B cell (primary cell): ENCODE results near the gene CELF2. TPM values are rescaled to one million over a fixed set of nuclear protein-coding genes. Genes with fewer than 3 reads are reported as not detected.
A peak's percentile ranks its signal among the peaks of the same experiment; 100 is the strongest.

ENCODE experiments used
- ATAC-seq: fragments of 200-7000 bp; cut with Tn5 transposase; one replicate; pipeline ENCODE4 v1.10.0; 2021; ENCODE audit warnings: low read depth, mild to moderate bottlenecking, moderate number of reproducible peaks, moderate library complexity
- CTCF ChIA-PET: fragments of 350-600 bp; sonication (Branson Sonifier 250); formaldehyde crosslinking; loops from one replicate; lab custom pipeline; 2021; ENCODE audit warnings: antibody characterized with exemption, inconsistent platforms; lab: Charles Lee
- POLR2A ChIA-PET: fragments of 350-600 bp; sonication (Branson Sonifier 250); formaldehyde crosslinking; loops from one replicate; lab custom pipeline; 2021; ENCODE audit warnings: antibody characterized with exemption; lab: Charles Lee
- DNase-seq: peaks from one replicate; pipeline ENCODE4 v3.0.0; 2013
- H2AFZ ChIP-seq: 2 replicates; pipeline ENCODE4 v1.6.1; 2012; ENCODE audit warnings: mild to moderate bottlenecking, low read depth, low read length; ENCODE audit not compliant: insufficient read depth, poor library complexity, severe bottlenecking
- H3K27ac ChIP-seq, 2 donors: 1 replicate in 1 of 2; 2 replicates in 1 of 2; pipeline ENCODE4 v1.5.1; 2012 to 2013; ENCODE audit warnings: low read length in 2 of 2, mild to moderate bottlenecking in 2 of 2, moderate library complexity in 1 of 2
- H3K27me3 ChIP-seq, 4 experiments: fragments of 200-600 bp in 1 of 4; sonication (generic) in 1 of 4; replicated peaks in 1 of 4; 1 replicate in 2 of 4; 2 replicates in 2 of 4; pipeline versions ENCODE4 v1.6.1 to v1.7.0; 2013 to 2016; ENCODE audit warnings: low read length in 3 of 4, mild to moderate bottlenecking in 2 of 4, mixed read lengths in 1 of 4, moderate library complexity in 1 of 4; ENCODE audit not compliant: insufficient read depth in 4 of 4, control insufficient read depth in 3 of 4; ENCODE audit errors: control extremely low read depth in 1 of 4
- H3K36me3 ChIP-seq, 2 experiments: replicated peaks in 1 of 2; 1 replicate in 1 of 2; 2 replicates in 1 of 2; pipeline versions ENCODE4 v1.6.1 to v1.7.1; 2013; ENCODE audit warnings: low read length in 1 of 2; ENCODE audit not compliant: insufficient read depth in 2 of 2, control insufficient read depth in 1 of 2; ENCODE audit errors: control extremely low read depth in 1 of 2, extremely low read depth in 1 of 2
- H3K4me1 ChIP-seq, 2 donors: fragments of 200-600 bp in 1 of 2; sonication (generic) in 1 of 2; 1 replicate in 1 of 2; 2 replicates in 1 of 2; pipeline versions ENCODE4 v1.5.1 to v1.6.1; 2013 to 2017; ENCODE audit warnings: low read length in 2 of 2; ENCODE audit not compliant: control insufficient read depth in 2 of 2, insufficient read depth in 2 of 2
- H3K4me2 ChIP-seq: replicated peaks from 2 replicates; pipeline ENCODE3; 2012; ENCODE audit warnings: mild to moderate bottlenecking, low read depth, low read length; ENCODE audit not compliant: poor library complexity, severe bottlenecking
- H3K4me3 ChIP-seq, 5 experiments: fragments of 200-600 bp in 1 of 5; sonication (generic) in 1 of 5; 1 replicate in 3 of 5; 2 replicates in 2 of 5; pipeline versions ENCODE4 v1.5.1 to v1.7.0; 2011 to 2016; ENCODE audit warnings: low read length in 4 of 5, mild to moderate bottlenecking in 4 of 5, low read depth in 2 of 5, control low read depth in 1 of 5, moderate library complexity in 1 of 5; ENCODE audit not compliant: insufficient read depth in 1 of 5; ENCODE audit errors: control extremely low read depth in 1 of 5, extremely low read depth in 1 of 5
- H3K79me2 ChIP-seq: fragments of 200-600 bp; sonication (generic); one replicate; pipeline ENCODE4 v1.6.0; 2016; ENCODE audit warnings: low read length; ENCODE audit not compliant: control insufficient read depth, insufficient read depth
- H3K9ac ChIP-seq: fragments of 200-600 bp; sonication (generic); 2 replicates; pipeline ENCODE4 v1.6.1; 2017; ENCODE audit warnings: mild to moderate bottlenecking, low read length, moderate library complexity
- H3K9me3 ChIP-seq, 3 donors: one replicate each; pipeline versions ENCODE4 v1.6.1 to v1.7.1; 2013; ENCODE audit warnings: low read length in 2 of 3; ENCODE audit not compliant: control insufficient read depth in 2 of 3, insufficient read depth in 1 of 3; ENCODE audit errors: control extremely low read depth in 1 of 3
- H4K20me1 ChIP-seq: 2 replicates; pipeline ENCODE4 v1.6.0; 2012; ENCODE audit warnings: mild to moderate bottlenecking, low read length; ENCODE audit not compliant: insufficient read depth, control insufficient read depth, poor library complexity, severe bottlenecking
- H3K27ac Mint-ChIP-seq: one replicate; pipeline ENCODE4 v1.8.0; 2021; ENCODE audit warnings: mixed read lengths
- H3K27me3 Mint-ChIP-seq: one replicate; pipeline ENCODE4 v1.8.0; 2021; ENCODE audit warnings: mixed read lengths
- H3K4me1 Mint-ChIP-seq: one replicate; pipeline ENCODE4 v1.8.0; 2021; ENCODE audit warnings: mixed read lengths
- H3K4me3 Mint-ChIP-seq: one replicate; pipeline ENCODE4 v1.8.0; 2021; ENCODE audit warnings: mixed read lengths
- H3K9me3 Mint-ChIP-seq: one replicate; pipeline ENCODE4 v1.8.0; 2022; ENCODE audit warnings: mixed read lengths; ENCODE audit not compliant: insufficient read depth
- EZH2 ChIP-seq: IDR thresholded peaks from 2 replicates; pipeline ENCODE4 v1.6.1; 2012; ENCODE audit warnings: borderline replicate concordance, low read depth, mild to moderate bottlenecking, moderate library complexity, low read length; ENCODE audit not compliant: insufficient read depth, poor library complexity, severe bottlenecking
- WGBS: methylation state at CpG from one replicate; pipeline ENCODE4 v1.1.5; 2013; ENCODE audit warnings: missing lambda C conversion rate; ENCODE audit not compliant: insufficient coverage; 5-methylcytosine and 5-hydroxymethylcytosine counted together
- intact Hi-C: fragments of 100-400 bp; cut with micrococcal nuclease; formaldehyde crosslinking; loops from one replicate; pipeline ENCODE4 v1.10.0; 2022
- polyA plus RNA-seq: library from polyadenylated mRNA; depleted of rRNA; stranded (reverse); fragments of >200 nt; gene quantifications from 2 replicates; pipeline ENCODE4 v1.2.3, GENCODE V29; 2012
- total RNA-seq, 2 donors: library from RNA; stranded (reverse); fragments of 120-200 nt in 1 of 2; gene quantifications; 1 replicate in 1 of 2; 2 replicates in 1 of 2; pipeline versions ENCODE4 v1.2.3 to v1.2.4, GENCODE V29; 2013 to 2022
- TF ChIP-seq, protein P1 (sequence below): fragments of 200-600 bp; IDR thresholded peaks from one replicate; pipeline ENCODE4 v1.8.0; 2022; ENCODE audit warnings: antibody characterized with exemption, mild to moderate bottlenecking

The CELF2 gene
- total and polyA plus RNA-seq, 2 donors (not counting 1 experiment from before 2014, with no cell fraction given) = 59.5 to 112 TPM

DNA sequence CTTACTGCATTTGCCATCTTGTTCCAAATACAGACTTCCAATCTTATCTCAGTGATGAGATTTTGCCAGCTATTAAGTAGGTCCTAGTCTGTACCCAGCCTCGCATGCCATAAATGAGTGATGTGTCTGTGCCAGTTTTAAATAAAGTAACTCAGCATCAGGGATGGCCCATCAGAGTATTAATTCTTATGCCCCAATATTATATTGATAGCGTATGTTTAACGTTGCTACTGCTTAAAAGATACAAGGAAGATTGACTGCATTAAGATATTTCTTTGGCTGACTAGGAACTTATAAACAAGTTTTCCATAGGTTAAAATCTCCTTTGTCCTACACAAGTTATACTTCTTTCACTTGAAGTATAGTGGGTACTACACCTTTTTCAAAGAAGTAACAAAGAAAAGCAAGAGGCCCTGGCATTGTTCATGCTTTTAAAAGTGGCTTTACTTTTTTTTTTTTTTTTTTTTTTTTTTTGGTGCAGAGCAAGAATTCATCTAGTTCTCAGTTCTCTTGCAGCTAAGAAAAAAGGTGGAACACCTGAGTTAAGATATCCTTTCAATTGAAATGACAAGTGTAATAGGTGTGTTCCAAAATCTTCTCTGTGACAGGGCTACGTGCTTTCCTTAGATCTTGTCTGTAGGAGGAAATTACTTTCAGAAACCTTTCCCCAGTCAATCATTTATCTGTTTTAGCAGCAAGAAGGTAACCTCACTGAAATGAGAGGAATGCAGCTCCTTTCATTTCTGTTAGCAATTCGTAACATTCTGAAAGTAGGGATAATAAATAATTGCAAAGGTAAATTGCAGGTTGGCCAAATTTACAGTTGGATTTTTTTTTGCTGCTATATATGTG, 245.0 kb downstream of the CELF2 start:
- Histone ChIP-seq H3K27ac (peak overlapping the region in 1 of 2 donors; percentile 67), H3K36me3 (peaks cover 1 to 72% of the 10 kb centered on the region in 2 experiments), H3K4me1 (peaks cover 56 to 64% of the 10 kb centered on the region in 2 donors), H3K79me2 (peaks cover 80% of the 10 kb centered on the region), H2AFZ (no peak overlapping the region), H3K9ac (no peak overlapping the region), H3K4me2 (peak overlapping the region; percentile 10), H4K20me1 (peaks cover 37% of the 10 kb centered on the region), H3K4me3 (no peak overlapping the region), H3K9me3 (no peaks in the 10 kb centered on the region), H3K27me3 (no peaks in the 10 kb centered on the region)
- peaks cover 85% of the 10 kb centered on the region for H3K4me1 Mint-ChIP-seq
- H3K27ac Mint-ChIP-seq = peak overlapping the region; percentile 77
- no peak for TF ChIP-seq EZH2
- TF ChIP-seq, protein P1, sequence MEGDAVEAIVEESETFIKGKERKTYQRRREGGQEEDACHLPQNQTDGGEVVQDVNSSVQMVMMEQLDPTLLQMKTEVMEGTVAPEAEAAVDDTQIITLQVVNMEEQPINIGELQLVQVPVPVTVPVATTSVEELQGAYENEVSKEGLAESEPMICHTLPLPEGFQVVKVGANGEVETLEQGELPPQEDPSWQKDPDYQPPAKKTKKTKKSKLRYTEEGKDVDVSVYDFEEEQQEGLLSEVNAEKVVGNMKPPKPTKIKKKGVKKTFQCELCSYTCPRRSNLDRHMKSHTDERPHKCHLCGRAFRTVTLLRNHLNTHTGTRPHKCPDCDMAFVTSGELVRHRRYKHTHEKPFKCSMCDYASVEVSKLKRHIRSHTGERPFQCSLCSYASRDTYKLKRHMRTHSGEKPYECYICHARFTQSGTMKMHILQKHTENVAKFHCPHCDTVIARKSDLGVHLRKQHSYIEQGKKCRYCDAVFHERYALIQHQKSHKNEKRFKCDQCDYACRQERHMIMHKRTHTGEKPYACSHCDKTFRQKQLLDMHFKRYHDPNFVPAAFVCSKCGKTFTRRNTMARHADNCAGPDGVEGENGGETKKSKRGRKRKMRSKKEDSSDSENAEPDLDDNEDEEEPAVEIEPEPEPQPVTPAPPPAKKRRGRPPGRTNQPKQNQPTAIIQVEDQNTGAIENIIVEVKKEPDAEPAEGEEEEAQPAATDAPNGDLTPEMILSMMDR = no peak
- no peak for DNase-seq
- WGBS = no CpG with 5 or more reads among the region's 5 CpGs
- H3K4me3 Mint-ChIP-seq = no peak overlapping the region
- POLR2A ChIA-PET = no interaction called here
- ATAC-seq = no peak
- no peaks in the 10 kb centered on the region for H3K27me3 Mint-ChIP-seq
- intact Hi-C loops = loop anchor here (5.0 to 10.0 kb wide), 2 partner anchors 35 to 248 kb away; partner anchors contain the start of gene CELF2
- CTCF ChIA-PET = interaction anchor here (1.5 to 9.4 kb wide), 3 partner anchors 8 to 150 kb away, joined by 3 to 48 read pairs (median 9); no protein-coding TSS in a partner anchor
- no peaks in the 10 kb centered on the region for H3K9me3 Mint-ChIP-seq

DNA sequence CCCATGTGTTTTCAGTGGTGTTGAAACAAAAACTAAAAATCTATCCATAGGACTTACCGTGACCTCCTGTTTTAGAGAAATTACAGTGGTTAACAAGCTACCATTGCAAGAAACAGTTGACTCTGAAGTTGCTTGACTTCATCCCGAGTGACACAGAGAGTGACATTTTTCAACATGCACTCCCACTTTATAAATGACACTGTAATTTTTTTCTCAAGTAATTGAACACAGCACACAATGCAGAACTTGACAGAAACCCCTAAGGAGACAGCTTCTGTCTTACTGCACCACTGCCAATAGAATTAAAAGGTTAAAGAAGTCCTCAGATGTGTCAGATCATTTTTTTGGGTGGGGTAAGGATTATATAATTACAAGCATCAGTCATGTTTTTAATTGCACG, 246.1 kb downstream of the CELF2 start:
- H3K4me3 Mint-ChIP-seq = no peak overlapping the region
- CTCF ChIA-PET = interaction anchor here (2.3 kb wide), 1 partner anchor 151 kb away, joined by 9 read pairs; no protein-coding TSS in a partner anchor
- Histone ChIP-seq H3K9me3 (no peaks in the 10 kb centered on the region), H3K36me3 (peaks cover 1 to 69% of the 10 kb centered on the region in 2 experiments), H3K9ac (no peak overlapping the region), H3K79me2 (peaks cover 82% of the 10 kb centered on the region), H3K27ac (peak overlapping the region in 1 of 2 donors; percentile 67), H4K20me1 (peaks cover 43% of the 10 kb centered on the region), H3K27me3 (no peaks in the 10 kb centered on the region), H3K4me3 (no peak overlapping the region), H3K4me2 (no peak overlapping the region), H3K4me1 (peaks cover 45 to 54% of the 10 kb centered on the region in 2 donors), H2AFZ (no peak overlapping the region)
- peak overlapping the region; percentile 46 for H3K27ac Mint-ChIP-seq
- no peak for DNase-seq
- POLR2A ChIA-PET = no interaction called here
- no peak for TF ChIP-seq EZH2
- TF ChIP-seq, protein P1 = no peak
- no peaks in the 10 kb centered on the region for H3K27me3 Mint-ChIP-seq
- WGBS = 86% methylated on average over 2 of the region's 3 CpGs
- ATAC-seq = no peak
- peaks cover 78% of the 10 kb centered on the region for H3K4me1 Mint-ChIP-seq
- intact Hi-C loops = loop anchor here (5.0 to 10.0 kb wide), 2 partner anchors 36 to 249 kb away; partner anchors contain the start of gene CELF2
- H3K9me3 Mint-ChIP-seq = no peaks in the 10 kb centered on the region
